GM18861 (cell line): ENCODE data around the gene FAM83B.
"Not testable (repeated sequence)": the region's sequence is repeated elsewhere in the genome, so short reads cannot be mapped to it uniquely, and the experiment has no call there.

Experiments
- ATAC-seq: cut with Tn5 transposase; IDR thresholded peaks from one replicate; pipeline ENCODE4 v1.9.1; 2021; ENCODE audit not compliant: unreplicated experiment

FAM83B gene

GRCh38 chr6:54970337-54970736, 123.8 kb downstream of the FAM83B start:
- ATAC-seq: no peak

GRCh38 chr6:54971825-54972224, 125.3 kb downstream of the FAM83B start:
- no peak for ATAC-seq

GRCh38 chr6:54979161-54979560, 132.6 kb downstream of the FAM83B start:
- ATAC-seq: not testable (repeated sequence)

GRCh38 chr6:54980511-54981275, 134.1 kb downstream of the FAM83B start:
- ATAC-seq: no peak

- no peak for ATAC-seq
These were observed 134.7 kb downstream of the FAM83B start for GRCh38 chr6:54981276-54981609.

- no peak for ATAC-seq
These were observed 135.1 kb downstream of the FAM83B start for GRCh38 chr6:54981647-54982046.

- ATAC-seq: no peak
These were observed 141.2 kb downstream of the FAM83B start for GRCh38 chr6:54987633-54988290.

GRCh38 chr6:54988576-54988975, 142.0 kb downstream of the FAM83B start:
- no peak for ATAC-seq

GRCh38 chr6:54990001-54990400, 143.4 kb downstream of the FAM83B start:
- ATAC-seq: no peak
